ENCODE data around the gene MYO18A. TPM values are rescaled to one million over a fixed set of nuclear protein-coding genes. Genes with fewer than 3 reads are reported as not detected.

The MYO18A gene
- total RNA-seq, 1 donor, result 78.3 TPM

DNA sequence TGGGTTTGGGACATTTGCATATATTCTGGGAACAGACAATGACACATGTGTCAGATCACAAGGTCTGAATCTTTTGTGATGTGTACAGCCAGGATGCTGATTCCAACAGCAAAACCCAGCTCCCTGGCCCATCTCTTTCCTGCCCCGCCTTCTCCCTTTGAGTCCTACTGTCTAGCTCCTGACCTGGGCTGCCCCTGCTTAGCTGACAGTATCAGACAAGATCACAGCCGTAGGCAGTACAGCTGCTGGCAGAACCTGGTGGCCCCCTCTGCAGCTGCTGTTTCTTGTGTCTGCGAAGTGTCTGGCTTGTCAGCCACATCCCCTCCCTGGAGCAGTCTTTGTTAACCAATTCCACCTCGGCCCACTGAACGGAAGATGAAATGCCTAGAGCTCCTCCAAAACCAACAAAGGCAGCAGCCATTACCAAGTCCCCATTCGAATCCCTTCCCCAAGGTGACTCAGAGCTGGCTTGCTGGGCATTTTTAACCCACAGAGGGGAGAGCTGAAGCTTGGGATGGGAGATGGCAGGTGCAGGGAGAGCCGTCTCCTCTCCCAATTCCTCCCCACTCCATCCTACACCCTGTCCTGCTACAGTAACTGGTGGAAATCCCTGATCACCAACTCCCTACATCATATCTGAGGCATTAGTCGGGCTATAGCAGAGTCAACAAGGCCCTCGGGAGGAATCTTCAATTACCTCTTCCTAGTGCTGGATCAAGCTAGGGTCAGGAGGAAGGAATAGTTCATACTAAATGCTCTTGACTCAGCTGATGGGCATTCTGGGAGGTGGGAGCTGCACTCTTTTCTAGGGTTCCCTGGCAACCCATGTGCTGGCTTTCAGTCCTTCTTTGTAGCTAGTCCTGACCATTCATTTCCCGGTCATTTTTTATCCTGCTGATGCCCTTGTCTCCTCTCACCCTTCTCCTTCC lies 131.5 kb downstream of the MYO18A start:
- TF ChIP-seq, protein P1, sequence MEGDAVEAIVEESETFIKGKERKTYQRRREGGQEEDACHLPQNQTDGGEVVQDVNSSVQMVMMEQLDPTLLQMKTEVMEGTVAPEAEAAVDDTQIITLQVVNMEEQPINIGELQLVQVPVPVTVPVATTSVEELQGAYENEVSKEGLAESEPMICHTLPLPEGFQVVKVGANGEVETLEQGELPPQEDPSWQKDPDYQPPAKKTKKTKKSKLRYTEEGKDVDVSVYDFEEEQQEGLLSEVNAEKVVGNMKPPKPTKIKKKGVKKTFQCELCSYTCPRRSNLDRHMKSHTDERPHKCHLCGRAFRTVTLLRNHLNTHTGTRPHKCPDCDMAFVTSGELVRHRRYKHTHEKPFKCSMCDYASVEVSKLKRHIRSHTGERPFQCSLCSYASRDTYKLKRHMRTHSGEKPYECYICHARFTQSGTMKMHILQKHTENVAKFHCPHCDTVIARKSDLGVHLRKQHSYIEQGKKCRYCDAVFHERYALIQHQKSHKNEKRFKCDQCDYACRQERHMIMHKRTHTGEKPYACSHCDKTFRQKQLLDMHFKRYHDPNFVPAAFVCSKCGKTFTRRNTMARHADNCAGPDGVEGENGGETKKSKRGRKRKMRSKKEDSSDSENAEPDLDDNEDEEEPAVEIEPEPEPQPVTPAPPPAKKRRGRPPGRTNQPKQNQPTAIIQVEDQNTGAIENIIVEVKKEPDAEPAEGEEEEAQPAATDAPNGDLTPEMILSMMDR (IDR thresholded peaks at IDR 0.05; ENCODE audit: insufficient read depth, low read length), result no peak
- DNase-seq (ENCODE audit: low read depth), result no peak
- no peak overlapping the region for H3K4me3 ChIP-seq (ENCODE audit: low read depth, low read length)

DNA sequence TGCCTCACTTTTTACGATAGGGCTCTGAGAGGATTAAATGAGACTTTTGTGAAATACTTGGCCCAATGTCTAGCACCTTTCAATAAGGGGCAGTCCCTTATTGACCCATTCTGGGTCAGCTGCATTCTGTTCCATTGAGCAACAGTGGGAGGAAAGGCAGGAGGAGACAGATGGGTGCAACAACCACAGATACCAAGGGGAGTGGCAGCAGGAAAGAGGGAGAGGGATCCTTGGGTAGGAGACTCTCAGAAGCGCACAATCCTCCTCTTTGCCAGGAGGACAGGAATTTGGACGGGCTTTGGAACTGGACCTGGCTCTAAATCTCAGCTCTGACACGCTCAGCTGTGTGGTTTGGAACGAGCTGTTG lies 133.7 kb downstream of the MYO18A start:
- no peak for DNase-seq (ENCODE audit: low read depth)
- TF ChIP-seq, protein P1 (IDR thresholded peaks at IDR 0.05; ENCODE audit: insufficient read depth, low read length), result no peak
- no peak overlapping the region for H3K4me3 ChIP-seq (ENCODE audit: low read depth, low read length)

DNA sequence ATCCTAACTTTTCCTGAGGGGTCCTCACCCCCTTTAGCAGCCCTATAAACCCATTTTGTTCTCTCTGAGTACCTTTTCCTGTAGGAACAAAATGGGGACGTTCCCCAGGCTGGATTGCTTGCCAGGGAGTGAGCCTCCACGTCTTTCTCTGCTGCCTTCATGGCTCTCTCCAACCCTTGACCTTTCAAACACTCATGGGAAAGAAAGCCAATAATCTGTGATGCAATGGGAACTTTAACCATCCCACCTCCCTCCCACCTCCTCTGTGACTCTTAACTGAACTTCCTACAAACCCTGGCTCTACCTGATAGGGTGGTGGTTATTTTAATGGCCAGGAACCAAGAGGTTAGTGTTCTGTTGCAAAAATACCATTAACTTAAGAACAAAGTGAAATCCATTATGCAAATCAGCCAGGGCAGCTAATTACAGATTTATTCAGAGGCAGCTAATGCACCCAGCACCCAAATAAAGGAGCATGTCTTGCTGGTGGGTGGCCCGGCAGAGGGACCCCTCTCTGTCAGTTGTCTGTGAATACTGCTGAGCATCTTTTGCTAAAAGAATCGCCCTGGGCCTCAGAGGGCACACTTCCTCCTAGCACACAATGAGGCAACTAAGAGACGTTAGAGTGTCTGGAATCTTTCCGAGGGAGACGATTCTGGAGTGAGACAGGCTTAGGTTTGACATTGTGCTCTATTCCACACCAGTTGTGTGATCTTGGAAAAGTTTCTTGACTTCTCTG lies 134.3 kb downstream of the MYO18A start:
- TF ChIP-seq, protein P1 (IDR thresholded peaks at IDR 0.05; ENCODE audit: insufficient read depth, low read length), result no peak
- DNase-seq (ENCODE audit: low read depth), result no peak
- no peak overlapping the region for H3K4me3 ChIP-seq (ENCODE audit: low read depth, low read length)

DNA sequence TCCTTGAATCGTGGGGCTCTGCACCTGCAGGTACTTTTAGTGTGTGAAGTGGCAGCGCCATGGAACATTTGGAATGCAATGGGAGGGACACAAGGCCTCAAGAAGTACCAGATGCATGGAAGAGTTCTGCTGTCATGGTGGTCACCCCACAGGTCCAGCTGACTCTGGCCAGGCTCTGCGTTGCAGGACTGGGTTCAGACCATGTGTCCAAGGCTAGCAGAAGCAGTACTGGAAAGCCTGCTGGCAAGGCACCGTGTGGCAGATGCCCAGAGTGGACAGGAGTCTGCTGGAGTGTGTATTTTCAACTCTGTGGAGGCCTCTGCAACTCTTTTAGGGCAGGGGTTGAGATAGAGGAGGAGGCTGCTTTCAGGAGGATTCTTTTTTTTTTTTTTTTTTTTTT lies 135.2 kb downstream of the MYO18A start:
- no peak overlapping the region for H3K4me3 ChIP-seq (ENCODE audit: low read depth, low read length)
- DNase-seq (ENCODE audit: low read depth), result no peak
- TF ChIP-seq, protein P1 (IDR thresholded peaks at IDR 0.05; ENCODE audit: insufficient read depth, low read length), result no peak

DNA sequence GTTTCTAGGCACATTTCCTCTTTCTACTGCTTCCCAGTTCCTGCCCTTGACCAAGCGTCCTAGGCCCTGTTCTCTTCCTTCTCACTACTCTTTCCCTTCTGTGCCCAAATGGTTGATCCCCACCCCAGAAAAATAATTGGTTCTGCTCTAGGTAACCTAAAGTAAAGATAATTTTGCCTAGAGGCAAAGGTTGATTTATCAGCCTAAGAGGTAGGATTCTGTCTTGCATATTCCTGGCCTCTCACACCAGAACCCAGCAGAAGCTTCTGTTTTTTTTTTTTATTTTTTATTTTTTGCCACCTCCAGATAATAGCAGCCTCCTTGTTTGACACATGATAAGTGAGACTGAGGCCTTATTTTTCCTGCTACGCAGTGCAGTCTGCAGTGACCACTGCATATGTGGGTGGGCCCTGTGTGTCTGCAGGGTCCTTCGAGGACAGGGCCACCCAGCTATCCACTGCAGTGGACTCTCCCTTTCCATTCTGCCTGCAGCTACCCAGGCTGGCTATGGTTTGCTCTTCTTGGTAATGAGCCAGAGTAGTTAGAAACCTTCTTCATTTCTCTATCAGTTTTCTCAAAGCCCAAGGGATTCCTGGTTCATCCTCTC lies 136.6 kb downstream of the MYO18A start:
- TF ChIP-seq, protein P1 (IDR thresholded peaks at IDR 0.05; ENCODE audit: insufficient read depth, low read length), result no peak
- no peak for DNase-seq (ENCODE audit: low read depth)
- H3K4me3 ChIP-seq (ENCODE audit: low read depth, low read length), result no peak overlapping the region

DNA sequence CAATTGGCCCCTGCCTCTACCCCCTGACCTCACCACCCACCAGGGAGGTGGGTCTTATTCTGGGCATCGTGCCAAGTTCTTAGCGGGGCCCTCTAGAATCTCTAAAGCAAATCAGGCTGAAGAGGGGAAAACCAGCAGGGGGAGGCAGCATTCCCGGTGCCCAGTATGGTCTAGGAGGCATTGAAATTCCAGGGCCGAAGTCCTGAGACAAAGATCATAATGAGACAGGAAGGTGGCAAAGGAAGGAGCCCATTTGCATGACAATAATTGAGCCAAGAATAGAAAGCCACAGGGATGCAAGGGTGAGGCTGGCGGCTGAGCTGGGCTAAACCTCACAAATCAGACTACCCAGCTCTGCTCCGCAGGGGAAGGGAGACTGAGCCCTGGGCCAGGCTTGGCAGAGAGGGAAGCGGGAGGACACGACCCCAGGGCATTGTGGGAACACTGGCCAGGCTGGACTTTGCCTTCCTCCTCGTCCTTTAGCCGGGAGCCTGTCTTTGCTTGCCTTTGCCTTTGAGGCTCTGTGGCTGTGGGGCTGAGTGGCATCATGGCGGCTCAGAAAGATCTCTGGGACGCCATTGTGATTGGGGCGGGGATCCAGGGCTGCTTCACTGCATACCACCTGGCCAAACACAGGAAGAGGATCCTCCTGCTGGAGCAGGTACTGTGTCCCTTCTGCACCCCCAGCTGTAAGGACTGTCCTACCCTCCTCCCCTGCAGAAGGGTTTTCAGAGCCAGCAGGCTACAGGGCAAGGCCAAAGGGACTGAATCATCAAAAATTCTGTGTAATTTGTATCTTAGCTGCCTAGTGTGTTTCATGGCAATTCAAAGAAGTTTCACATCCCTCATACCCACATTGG lies 137.3 kb downstream of the MYO18A start, which contains the start of gene PIPOX:
Gene PIPOX (plus strand): TSS at position 463 of the 860 bp plus-strand sequence. CDS start 85 bp downstream, at position 548.
- DNase-seq (ENCODE audit: low read depth), result no peak
- TF ChIP-seq, protein P1 (IDR thresholded peaks at IDR 0.05; ENCODE audit: insufficient read depth, low read length), result no peak
- no peak within 1 kb of the TSS for H3K4me3 ChIP-seq (ENCODE audit: low read depth, low read length)
